Activated CD8-positive, alpha-beta T cell treated with anti-CD3 and anti-CD28 coated beads for 36 hours (primary cell): ENCODE measurements around the gene TBC1D4. TPM values are rescaled to one million over a fixed set of nuclear protein-coding genes. Genes with fewer than 3 reads are reported as not detected.
A peak's percentile ranks its signal among the peaks of the same experiment; 100 is the strongest.
"Not testable (repeated sequence)": the region's sequence is repeated elsewhere in the genome, so short reads cannot be mapped to it uniquely, and the experiment has no call there.

Source experiments
- ATAC-seq: fragments of 200-7000 bp; cut with Tn5 transposase; one replicate; pipeline ENCODE4 v1.10.0; 2021; ENCODE audit warnings: mild to moderate bottlenecking, moderate library complexity
- CTCF ChIA-PET: fragments of 350-600 bp; sonication (Branson Sonifier 250); formaldehyde crosslinking; loops from one replicate; lab custom pipeline; 2021; ENCODE audit warnings: antibody characterized with exemption; lab: Charles Lee
- POLR2A ChIA-PET: fragments of 350-600 bp; sonication (Branson Sonifier 250); formaldehyde crosslinking; loops from one replicate; lab custom pipeline; 2021; ENCODE audit warnings: antibody characterized with exemption; lab: Charles Lee
- DNase-seq: peaks from one replicate; pipeline ENCODE4 v3.0.0-alpha.2; 2020
- H3K27ac Mint-ChIP-seq: one replicate; pipeline ENCODE4 v1.8.0; 2021; ENCODE audit warnings: mild to moderate bottlenecking, mixed read lengths
- H3K27me3 Mint-ChIP-seq: one replicate; pipeline ENCODE4 v1.8.0; 2021; ENCODE audit warnings: mixed read lengths
- H3K36me3 Mint-ChIP-seq: one replicate; pipeline ENCODE4 v1.8.0; 2021; ENCODE audit warnings: low read depth, mixed read lengths
- H3K4me1 Mint-ChIP-seq: one replicate; pipeline ENCODE4 v1.8.0; 2021; ENCODE audit warnings: low read depth, mixed read lengths
- H3K4me3 Mint-ChIP-seq: one replicate; pipeline ENCODE4 v1.8.0; 2021; ENCODE audit warnings: mild to moderate bottlenecking, moderate library complexity, mixed read lengths
- H3K9me3 Mint-ChIP-seq: one replicate; pipeline ENCODE4 v1.8.0; 2021; ENCODE audit warnings: mixed read lengths
- intact Hi-C: fragments of 100-400 bp; cut with micrococcal nuclease; formaldehyde crosslinking; loops from one replicate; pipeline ENCODE4 v1.10.0; 2022
- total RNA-seq, 2 experiments: library from RNA; stranded (reverse); gene quantifications; one replicate each; pipeline ENCODE4 v1.2.3, GENCODE V29; 2021
- TF ChIP-seq, protein P1 (sequence below): fragments of 200-600 bp; IDR thresholded peaks from one replicate; pipeline ENCODE4 v1.8.0; 2022; ENCODE audit warnings: antibody characterized with exemption, mild to moderate bottlenecking

Gene TBC1D4
- total RNA-seq, 2 experiments from 2014 or later = 50.4 to 53.3 TPM

DNA sequence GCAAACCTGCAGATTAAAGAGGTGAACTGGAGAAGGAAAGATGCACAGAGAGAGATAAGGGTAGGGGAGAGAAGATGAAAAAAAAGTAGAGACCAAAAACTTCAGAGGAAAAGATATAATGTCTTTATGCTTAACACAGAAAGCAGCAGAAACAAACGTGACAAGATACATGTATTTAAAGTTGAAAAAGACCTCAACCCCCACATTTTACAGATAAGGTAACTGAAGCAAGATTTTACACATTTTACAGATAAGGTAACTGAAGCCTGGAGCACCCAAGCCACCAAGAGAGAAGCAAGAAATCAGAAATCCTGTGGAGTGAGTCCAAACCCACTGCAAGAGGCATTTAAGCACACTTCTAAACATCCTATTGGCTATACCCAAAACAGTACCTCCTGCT lies 185.3 kb downstream of the TBC1D4 start:
- H3K27me3 Mint-ChIP-seq = no peaks in the 10 kb centered on the region
- H3K36me3 Mint-ChIP-seq = peaks cover 50% of the 10 kb centered on the region
- H3K9me3 Mint-ChIP-seq = no peaks in the 10 kb centered on the region
- ATAC-seq (no peak), DNase-seq (no peak)
- intact Hi-C loops = no loop called here
- peaks cover 51% of the 10 kb centered on the region for H3K4me1 Mint-ChIP-seq
- CTCF ChIA-PET = interaction anchor here (0.6 to 1.0 kb wide), 2 partner anchors 10 to 80 kb away, joined by 3 read pairs; no protein-coding TSS in a partner anchor
- TF ChIP-seq, protein P1, sequence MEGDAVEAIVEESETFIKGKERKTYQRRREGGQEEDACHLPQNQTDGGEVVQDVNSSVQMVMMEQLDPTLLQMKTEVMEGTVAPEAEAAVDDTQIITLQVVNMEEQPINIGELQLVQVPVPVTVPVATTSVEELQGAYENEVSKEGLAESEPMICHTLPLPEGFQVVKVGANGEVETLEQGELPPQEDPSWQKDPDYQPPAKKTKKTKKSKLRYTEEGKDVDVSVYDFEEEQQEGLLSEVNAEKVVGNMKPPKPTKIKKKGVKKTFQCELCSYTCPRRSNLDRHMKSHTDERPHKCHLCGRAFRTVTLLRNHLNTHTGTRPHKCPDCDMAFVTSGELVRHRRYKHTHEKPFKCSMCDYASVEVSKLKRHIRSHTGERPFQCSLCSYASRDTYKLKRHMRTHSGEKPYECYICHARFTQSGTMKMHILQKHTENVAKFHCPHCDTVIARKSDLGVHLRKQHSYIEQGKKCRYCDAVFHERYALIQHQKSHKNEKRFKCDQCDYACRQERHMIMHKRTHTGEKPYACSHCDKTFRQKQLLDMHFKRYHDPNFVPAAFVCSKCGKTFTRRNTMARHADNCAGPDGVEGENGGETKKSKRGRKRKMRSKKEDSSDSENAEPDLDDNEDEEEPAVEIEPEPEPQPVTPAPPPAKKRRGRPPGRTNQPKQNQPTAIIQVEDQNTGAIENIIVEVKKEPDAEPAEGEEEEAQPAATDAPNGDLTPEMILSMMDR = no peak
- no peak overlapping the region for H3K4me3 Mint-ChIP-seq
- peak overlapping the region; percentile 72 for H3K27ac Mint-ChIP-seq
- POLR2A ChIA-PET = no interaction called here

DNA sequence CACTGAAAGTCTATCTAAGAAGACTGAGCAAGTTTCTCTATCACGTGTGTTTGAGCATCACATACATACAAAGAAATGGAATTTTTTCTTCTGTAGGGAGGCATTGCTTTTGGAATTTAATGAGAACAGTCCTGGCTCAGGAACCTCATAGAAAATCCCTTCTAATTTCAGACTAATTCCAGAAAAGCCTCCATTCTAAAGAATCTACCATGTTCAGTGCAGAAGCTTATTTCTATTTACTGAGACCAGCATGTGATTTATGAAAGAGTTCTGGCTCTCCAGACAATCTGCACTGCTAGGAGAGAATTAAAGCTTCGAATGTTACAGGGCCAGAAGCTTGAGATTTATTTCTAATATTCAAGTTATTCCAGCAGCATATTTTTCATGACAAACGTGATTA lies 186.8 kb downstream of the TBC1D4 start:
- ATAC-seq = no peak
- peaks cover 43% of the 10 kb centered on the region for H3K4me1 Mint-ChIP-seq
- DNase-seq = no peak
- CTCF ChIA-PET = no interaction called here
- H3K27ac Mint-ChIP-seq = no peak overlapping the region
- intact Hi-C loops = no loop called here
- H3K27me3 Mint-ChIP-seq = no peaks in the 10 kb centered on the region
- POLR2A ChIA-PET = interaction anchor here (0.6 kb wide), 1 partner anchor 28 kb away, joined by 3 read pairs; no protein-coding TSS in a partner anchor
- TF ChIP-seq, protein P1 = no peak
- H3K36me3 Mint-ChIP-seq = peaks cover 52% of the 10 kb centered on the region
- no peak overlapping the region for H3K4me3 Mint-ChIP-seq
- H3K9me3 Mint-ChIP-seq = no peaks in the 10 kb centered on the region

DNA sequence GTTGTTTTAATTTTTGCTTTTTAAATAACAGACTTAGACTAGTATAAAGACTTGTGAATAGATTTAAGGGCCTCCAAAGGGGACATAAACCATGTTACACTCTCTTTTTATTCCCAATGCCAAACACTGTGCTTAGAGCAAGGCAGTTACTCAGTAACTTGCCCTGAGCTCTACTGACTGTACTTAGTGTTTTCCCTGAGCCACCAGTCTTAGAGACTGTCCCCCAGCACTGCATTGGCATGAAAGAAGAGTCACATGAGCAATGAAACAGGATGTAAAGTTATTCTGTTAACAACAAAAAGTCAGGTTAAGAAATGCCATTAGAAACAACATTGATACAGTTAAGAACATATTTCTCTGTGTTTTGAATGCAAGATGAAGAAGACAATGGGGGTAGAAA lies 187.9 kb downstream of the TBC1D4 start:
- TF ChIP-seq, protein P1 = no peak
- DNase-seq = no peak
- intact Hi-C loops = no loop called here
- H3K27me3 Mint-ChIP-seq = no peaks in the 10 kb centered on the region
- ATAC-seq = no peak
- no peaks in the 10 kb centered on the region for H3K9me3 Mint-ChIP-seq
- no peak overlapping the region for H3K4me3 Mint-ChIP-seq
- peaks cover 35% of the 10 kb centered on the region for H3K4me1 Mint-ChIP-seq
- H3K27ac Mint-ChIP-seq = no peak overlapping the region
- CTCF ChIA-PET = no interaction called here
- H3K36me3 Mint-ChIP-seq = peaks cover 54% of the 10 kb centered on the region
- POLR2A ChIA-PET = interaction anchor here (1.1 kb wide), 1 partner anchor 78 kb away, joined by 3 read pairs; no protein-coding TSS in a partner anchor

DNA sequence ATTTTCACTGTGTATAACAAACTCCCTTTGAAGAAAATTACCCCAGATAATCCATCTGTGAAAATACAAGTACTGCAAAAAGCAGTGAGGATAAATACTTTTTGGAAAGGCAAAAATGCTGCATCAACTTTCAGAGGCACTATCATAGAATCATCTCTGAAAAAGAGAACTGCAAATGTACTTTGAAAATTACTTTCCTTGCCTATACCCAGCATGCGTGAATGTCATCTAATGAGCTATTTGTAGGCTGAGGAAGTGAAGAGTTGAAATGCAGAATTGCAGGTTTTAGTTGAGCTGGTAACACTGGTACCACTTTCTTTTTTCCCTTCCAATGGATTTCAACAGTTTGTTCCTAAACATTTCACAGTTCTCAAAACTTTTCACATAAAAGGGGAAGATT lies 196.7 kb downstream of the TBC1D4 start:
- Mint-ChIP-seq H3K27ac (no peak overlapping the region), H3K4me3 (no peak overlapping the region), H3K36me3 (peaks cover 63% of the 10 kb centered on the region), H3K9me3 (peaks cover 26% of the 10 kb centered on the region), H3K4me1 (no peaks in the 10 kb centered on the region), H3K27me3 (no peaks in the 10 kb centered on the region)
- CTCF ChIA-PET = interaction anchor here (1.0 kb wide), 1 partner anchor 65 kb away, joined by 4 read pairs; no protein-coding TSS in a partner anchor
- intact Hi-C loops = no loop called here
- POLR2A ChIA-PET = no interaction called here
- ATAC-seq (no peak), DNase-seq (no peak)
- TF ChIP-seq, protein P1 = no peak

DNA sequence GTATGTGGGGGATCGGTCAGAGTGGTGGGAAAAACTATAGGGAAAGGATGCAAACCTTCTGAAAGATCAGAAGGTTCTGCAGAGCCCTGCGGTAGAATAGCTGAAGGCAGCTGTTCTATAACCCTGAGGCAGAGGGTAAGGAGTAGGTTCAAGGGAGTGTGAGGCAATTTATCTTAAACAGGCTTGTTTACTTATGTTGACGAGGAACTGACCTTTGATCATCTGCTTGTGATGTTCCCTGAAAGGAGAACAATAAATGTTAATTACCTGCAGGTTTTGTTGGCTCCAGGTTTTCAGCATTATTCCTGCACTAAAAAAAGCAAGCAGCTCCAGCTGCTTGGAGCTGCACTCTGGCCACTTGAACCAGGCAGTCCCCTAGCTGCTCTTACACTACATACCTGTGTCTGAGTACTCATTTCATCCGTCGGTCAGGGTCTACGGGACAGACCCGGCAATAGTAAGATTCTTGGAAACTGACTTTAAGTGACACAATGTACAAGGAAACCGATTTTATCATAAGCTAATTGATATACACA lies 202.1 kb downstream of the TBC1D4 start:
- DNase-seq (no peak), ATAC-seq (no peak)
- H3K4me3 Mint-ChIP-seq = no peak overlapping the region
- H3K27me3 Mint-ChIP-seq = peaks cover 2% of the 10 kb centered on the region
- ChIA-PET POLR2A (no interaction called here), CTCF (interaction anchor here (0.8 to 1.8 kb wide), 2 partner anchors 10 to 78 kb away, joined by 3 to 5 read pairs; no protein-coding TSS in a partner anchor)
- H3K36me3 Mint-ChIP-seq = peaks cover 26% of the 10 kb centered on the region
- intact Hi-C loops = no loop called here
- no peaks in the 10 kb centered on the region for H3K4me1 Mint-ChIP-seq
- H3K27ac Mint-ChIP-seq = no peak overlapping the region
- TF ChIP-seq, protein P1 = no peak
- peaks cover 36% of the 10 kb centered on the region for H3K9me3 Mint-ChIP-seq

GRCh38 chr13:75273695-75274094 lies 208.3 kb downstream of the TBC1D4 start:
- ATAC-seq, H3K27me3 Mint-ChIP-seq, H3K36me3 Mint-ChIP-seq, DNase-seq, H3K9me3 Mint-ChIP-seq, intact Hi-C loops, H3K4me1 Mint-ChIP-seq, H3K27ac Mint-ChIP-seq, H3K4me3 Mint-ChIP-seq: not testable (repeated sequence)
- CTCF ChIA-PET = interaction anchor here (0.9 kb wide), 1 partner anchor 18 kb away, joined by 4 read pairs; no protein-coding TSS in a partner anchor
- POLR2A ChIA-PET = interaction anchor here (1.0 kb wide), 1 partner anchor 53 kb away, joined by 4 read pairs; no protein-coding TSS in a partner anchor
